ENCODE data around the gene SNAP23. TPM values are rescaled to one million over a fixed set of nuclear protein-coding genes. Genes with fewer than 3 reads are reported as not detected.

The SNAP23 gene
- total and polyA plus RNA-seq, 2 of the 8 experiments (the other 6 are each of a cell fraction or from before 2014, with no cell fraction given) = 58.0 to 72.8 TPM

DNA sequence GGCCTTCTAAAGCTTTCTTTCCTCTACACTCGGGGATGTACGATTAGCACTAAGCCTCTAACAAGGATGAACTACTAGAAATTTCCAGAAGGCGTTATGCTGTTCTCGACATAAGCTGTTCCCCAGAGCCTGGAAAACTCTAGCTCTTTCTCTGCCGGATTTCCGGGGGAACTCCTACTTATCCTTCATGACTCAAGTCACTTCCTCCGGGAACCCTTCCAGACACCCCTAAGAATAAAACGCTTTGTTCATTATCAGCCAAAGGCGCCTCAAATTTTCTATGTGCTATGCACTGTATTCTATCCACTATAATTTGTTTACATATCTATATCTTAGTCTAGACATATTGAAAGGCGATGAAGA, 455 bp upstream of the SNAP23 start (continued):
- TF ChIP-seq, protein P1, sequence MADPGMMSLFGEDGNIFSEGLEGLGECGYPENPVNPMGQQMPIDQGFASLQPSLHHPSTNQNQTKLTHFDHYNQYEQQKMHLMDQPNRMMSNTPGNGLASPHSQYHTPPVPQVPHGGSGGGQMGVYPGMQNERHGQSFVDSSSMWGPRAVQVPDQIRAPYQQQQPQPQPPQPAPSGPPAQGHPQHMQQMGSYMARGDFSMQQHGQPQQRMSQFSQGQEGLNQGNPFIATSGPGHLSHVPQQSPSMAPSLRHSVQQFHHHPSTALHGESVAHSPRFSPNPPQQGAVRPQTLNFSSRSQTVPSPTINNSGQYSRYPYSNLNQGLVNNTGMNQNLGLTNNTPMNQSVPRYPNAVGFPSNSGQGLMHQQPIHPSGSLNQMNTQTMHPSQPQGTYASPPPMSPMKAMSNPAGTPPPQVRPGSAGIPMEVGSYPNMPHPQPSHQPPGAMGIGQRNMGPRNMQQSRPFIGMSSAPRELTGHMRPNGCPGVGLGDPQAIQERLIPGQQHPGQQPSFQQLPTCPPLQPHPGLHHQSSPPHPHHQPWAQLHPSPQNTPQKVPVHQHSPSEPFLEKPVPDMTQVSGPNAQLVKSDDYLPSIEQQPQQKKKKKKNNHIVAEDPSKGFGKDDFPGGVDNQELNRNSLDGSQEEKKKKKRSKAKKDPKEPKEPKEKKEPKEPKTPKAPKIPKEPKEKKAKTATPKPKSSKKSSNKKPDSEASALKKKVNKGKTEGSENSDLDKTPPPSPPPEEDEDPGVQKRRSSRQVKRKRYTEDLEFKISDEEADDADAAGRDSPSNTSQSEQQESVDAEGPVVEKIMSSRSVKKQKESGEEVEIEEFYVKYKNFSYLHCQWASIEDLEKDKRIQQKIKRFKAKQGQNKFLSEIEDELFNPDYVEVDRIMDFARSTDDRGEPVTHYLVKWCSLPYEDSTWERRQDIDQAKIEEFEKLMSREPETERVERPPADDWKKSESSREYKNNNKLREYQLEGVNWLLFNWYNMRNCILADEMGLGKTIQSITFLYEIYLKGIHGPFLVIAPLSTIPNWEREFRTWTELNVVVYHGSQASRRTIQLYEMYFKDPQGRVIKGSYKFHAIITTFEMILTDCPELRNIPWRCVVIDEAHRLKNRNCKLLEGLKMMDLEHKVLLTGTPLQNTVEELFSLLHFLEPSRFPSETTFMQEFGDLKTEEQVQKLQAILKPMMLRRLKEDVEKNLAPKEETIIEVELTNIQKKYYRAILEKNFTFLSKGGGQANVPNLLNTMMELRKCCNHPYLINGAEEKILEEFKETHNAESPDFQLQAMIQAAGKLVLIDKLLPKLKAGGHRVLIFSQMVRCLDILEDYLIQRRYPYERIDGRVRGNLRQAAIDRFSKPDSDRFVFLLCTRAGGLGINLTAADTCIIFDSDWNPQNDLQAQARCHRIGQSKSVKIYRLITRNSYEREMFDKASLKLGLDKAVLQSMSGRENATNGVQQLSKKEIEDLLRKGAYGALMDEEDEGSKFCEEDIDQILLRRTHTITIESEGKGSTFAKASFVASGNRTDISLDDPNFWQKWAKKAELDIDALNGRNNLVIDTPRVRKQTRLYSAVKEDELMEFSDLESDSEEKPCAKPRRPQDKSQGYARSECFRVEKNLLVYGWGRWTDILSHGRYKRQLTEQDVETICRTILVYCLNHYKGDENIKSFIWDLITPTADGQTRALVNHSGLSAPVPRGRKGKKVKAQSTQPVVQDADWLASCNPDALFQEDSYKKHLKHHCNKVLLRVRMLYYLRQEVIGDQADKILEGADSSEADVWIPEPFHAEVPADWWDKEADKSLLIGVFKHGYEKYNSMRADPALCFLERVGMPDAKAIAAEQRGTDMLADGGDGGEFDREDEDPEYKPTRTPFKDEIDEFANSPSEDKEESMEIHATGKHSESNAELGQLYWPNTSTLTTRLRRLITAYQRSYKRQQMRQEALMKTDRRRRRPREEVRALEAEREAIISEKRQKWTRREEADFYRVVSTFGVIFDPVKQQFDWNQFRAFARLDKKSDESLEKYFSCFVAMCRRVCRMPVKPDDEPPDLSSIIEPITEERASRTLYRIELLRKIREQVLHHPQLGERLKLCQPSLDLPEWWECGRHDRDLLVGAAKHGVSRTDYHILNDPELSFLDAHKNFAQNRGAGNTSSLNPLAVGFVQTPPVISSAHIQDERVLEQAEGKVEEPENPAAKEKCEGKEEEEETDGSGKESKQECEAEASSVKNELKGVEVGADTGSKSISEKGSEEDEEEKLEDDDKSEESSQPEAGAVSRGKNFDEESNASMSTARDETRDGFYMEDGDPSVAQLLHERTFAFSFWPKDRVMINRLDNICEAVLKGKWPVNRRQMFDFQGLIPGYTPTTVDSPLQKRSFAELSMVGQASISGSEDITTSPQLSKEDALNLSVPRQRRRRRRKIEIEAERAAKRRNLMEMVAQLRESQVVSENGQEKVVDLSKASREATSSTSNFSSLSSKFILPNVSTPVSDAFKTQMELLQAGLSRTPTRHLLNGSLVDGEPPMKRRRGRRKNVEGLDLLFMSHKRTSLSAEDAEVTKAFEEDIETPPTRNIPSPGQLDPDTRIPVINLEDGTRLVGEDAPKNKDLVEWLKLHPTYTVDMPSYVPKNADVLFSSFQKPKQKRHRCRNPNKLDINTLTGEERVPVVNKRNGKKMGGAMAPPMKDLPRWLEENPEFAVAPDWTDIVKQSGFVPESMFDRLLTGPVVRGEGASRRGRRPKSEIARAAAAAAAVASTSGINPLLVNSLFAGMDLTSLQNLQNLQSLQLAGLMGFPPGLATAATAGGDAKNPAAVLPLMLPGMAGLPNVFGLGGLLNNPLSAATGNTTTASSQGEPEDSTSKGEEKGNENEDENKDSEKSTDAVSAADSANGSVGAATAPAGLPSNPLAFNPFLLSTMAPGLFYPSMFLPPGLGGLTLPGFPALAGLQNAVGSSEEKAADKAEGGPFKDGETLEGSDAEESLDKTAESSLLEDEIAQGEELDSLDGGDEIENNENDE (IDR thresholded peaks at IDR 0.05; ENCODE audit: insufficient replicate concordance, low read length) = no peak

Data from H1 (cell line).